Upper lobe of right lung (tissue), 1 donor: ENCODE measurements around the gene IFNAR1. TPM values are rescaled to one million over a fixed set of nuclear protein-coding genes. Genes with fewer than 3 reads are reported as not detected.

Experiments
- ATAC-seq: fragments of 200-7000 bp; cut with Tn5 transposase; one replicate; pipeline ENCODE4 v1.9.1; 2020; ENCODE audit warnings: mild to moderate bottlenecking, moderate library complexity
- DNase-seq: peaks from one replicate; pipeline ENCODE4 v3.0.0-alpha.2; 2020
- H3K27ac ChIP-seq: fragments of 200-600 bp; one replicate; pipeline ENCODE4 v1.8.0; 2022
- H3K27me3 ChIP-seq: fragments of 200-600 bp; one replicate; pipeline ENCODE4 v1.8.0; 2022; ENCODE audit warnings: mild to moderate bottlenecking
- H3K36me3 ChIP-seq: fragments of 200-600 bp; one replicate; pipeline ENCODE4 v1.8.0; 2022
- H3K4me1 ChIP-seq: fragments of 200-600 bp; one replicate; pipeline ENCODE4 v1.8.0; 2022
- H3K4me3 ChIP-seq: fragments of 200-600 bp; one replicate; pipeline ENCODE4 v1.8.0; 2022; ENCODE audit warnings: mild to moderate bottlenecking
- H3K9me3 ChIP-seq: fragments of 200-600 bp; one replicate; pipeline ENCODE4 v1.8.0; 2022
- intact Hi-C: fragments of 100-400 bp; cut with DNase I; formaldehyde crosslinking; loops from one replicate; pipeline ENCODE4 v1.11.0; 2022
- total RNA-seq: library from RNA; stranded (reverse); fragmentation: NEBNext Ultra II Directional; extraction: Animal tissue kit (Norgen Biotek cat#: 25700); gene quantifications from one replicate; pipeline ENCODE4 v1.2.1, GENCODE V29; 2021
- TF ChIP-seq, protein P1 (sequence below): fragments of 200-600 bp; IDR thresholded peaks from one replicate; pipeline ENCODE4 v1.8.0; 2022; ENCODE audit warnings: antibody characterized with exemption
- donor health status: DM: no; HTN: yes; CAD: no; lungs with severe emphysema.

The IFNAR1 gene
- total RNA-seq, 1 donor from 2014 or later = 72.1 TPM

DNA sequence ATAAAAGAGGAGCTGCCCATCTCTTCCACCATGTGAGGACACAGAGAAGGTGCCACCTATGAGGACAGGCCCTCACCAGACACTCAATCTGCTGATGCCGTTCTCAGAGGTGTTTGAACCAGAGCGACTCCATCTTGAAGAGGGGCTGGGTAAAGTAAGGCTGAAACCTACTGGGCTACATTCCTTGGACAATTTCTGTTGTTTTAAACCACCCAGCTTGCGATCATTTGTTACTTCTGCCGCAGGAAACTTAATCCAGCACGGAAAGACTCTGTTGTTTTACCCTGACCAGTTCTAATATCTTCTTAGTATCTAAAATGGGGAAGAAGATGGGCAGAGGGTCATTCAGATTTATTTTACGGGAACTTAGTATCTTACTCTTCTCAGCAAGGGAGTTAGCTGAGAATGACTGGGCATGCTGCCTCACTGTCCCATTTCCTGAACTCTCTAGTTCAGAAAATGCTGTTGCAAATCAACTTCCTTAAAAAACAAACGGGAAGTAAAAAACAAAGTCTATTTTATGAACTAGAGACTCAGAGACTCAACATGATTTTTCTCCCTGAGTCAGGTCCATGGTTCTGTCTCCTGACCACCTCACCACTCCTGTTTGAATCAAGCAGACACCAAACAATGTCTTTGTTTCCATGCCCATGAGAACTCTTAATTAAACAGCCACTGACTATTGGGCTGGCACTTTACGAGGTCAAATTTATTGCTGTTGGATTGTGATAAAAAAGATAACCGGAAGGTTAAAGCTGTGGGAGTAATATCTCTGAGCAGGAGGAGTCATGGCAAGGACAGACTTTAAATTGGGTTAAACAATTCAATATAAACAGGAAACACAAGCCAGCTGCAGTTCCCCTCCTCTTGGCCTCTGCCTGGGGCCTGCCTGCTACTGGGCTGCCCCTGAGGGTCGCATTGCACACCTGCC is 23.8 kb upstream of the IFNAR1 start:
- intact Hi-C loops = no loop called here
- Histone ChIP-seq H3K27ac (peak overlapping the region; percentile 82), H3K4me3 (no peak overlapping the region), H3K36me3 (peaks cover 14% of the 10 kb centered on the region), H3K27me3 (no peaks in the 10 kb centered on the region), H3K4me1 (peaks cover 33% of the 10 kb centered on the region), H3K9me3 (no peaks in the 10 kb centered on the region)
- DNase-seq = no peak
- TF ChIP-seq, protein P1, sequence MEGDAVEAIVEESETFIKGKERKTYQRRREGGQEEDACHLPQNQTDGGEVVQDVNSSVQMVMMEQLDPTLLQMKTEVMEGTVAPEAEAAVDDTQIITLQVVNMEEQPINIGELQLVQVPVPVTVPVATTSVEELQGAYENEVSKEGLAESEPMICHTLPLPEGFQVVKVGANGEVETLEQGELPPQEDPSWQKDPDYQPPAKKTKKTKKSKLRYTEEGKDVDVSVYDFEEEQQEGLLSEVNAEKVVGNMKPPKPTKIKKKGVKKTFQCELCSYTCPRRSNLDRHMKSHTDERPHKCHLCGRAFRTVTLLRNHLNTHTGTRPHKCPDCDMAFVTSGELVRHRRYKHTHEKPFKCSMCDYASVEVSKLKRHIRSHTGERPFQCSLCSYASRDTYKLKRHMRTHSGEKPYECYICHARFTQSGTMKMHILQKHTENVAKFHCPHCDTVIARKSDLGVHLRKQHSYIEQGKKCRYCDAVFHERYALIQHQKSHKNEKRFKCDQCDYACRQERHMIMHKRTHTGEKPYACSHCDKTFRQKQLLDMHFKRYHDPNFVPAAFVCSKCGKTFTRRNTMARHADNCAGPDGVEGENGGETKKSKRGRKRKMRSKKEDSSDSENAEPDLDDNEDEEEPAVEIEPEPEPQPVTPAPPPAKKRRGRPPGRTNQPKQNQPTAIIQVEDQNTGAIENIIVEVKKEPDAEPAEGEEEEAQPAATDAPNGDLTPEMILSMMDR = no peak
- ATAC-seq = peak; percentile 79

- intact Hi-C loops = no loop called here
- no peak overlapping the region for H3K4me3 ChIP-seq
- H3K27me3 ChIP-seq = no peaks in the 10 kb centered on the region
- no peaks in the 10 kb centered on the region for H3K9me3 ChIP-seq
- TF ChIP-seq, protein P1 = no peak
- peaks cover 7% of the 10 kb centered on the region for H3K36me3 ChIP-seq
- H3K4me1 ChIP-seq = peaks cover 33% of the 10 kb centered on the region
- H3K27ac ChIP-seq = peak overlapping the region; percentile 82
- DNase-seq (no peak), ATAC-seq (no peak)
These were observed 23.2 kb upstream of the IFNAR1 start for GRCh38 chr21:33301632-33302002.

DNA sequence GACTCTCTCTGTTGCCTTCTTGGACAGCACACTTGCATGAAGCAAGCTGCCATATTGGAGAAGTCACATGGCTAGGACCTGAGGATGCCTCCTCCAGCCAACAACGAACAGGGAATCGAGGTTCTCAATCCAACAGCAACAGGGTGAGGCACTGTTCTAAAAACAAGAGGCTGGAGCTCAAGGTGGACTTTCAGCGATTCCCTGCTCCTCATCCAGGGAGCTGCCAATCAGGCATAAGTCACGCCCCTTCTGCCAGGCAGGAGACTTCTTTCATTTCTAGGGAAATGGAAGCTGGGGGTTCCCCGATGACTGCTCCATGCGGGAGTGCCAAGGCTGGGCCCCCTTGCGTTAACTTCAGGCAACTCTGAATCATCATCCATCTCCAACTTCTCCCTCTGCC is 22.7 kb upstream of the IFNAR1 start:
- intact Hi-C loops = no loop called here
- no peak for DNase-seq
- Histone ChIP-seq H3K4me1 (peaks cover 33% of the 10 kb centered on the region), H3K36me3 (peaks cover 3% of the 10 kb centered on the region), H3K27ac (peak overlapping the region; percentile 82), H3K27me3 (no peaks in the 10 kb centered on the region), H3K4me3 (no peak overlapping the region), H3K9me3 (no peaks in the 10 kb centered on the region)
- TF ChIP-seq, protein P1 = no peak
- ATAC-seq = peak; percentile 10

DNA sequence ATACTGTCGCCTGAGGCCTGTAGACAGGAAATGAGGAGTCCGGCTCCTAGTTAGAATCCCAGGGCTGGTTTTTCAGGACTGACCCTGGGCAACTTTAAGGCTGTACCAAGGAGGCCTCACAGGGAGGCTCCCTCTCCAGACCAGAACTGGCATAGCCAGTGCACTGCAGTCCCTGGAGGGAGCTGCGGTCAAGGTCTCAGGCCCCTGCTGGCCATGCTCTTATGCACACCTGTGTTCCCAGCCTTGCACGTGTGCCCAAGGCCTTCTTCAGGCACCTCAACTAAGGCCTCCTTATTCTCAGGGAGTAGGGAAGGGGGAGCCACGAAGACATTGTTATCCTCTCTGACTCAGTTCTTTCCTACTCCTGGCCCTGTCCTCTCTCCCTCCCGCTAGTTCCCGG is 22.0 kb upstream of the IFNAR1 start:
- Histone ChIP-seq H3K27me3 (no peaks in the 10 kb centered on the region), H3K36me3 (no peaks in the 10 kb centered on the region), H3K4me1 (peaks cover 33% of the 10 kb centered on the region), H3K9me3 (no peaks in the 10 kb centered on the region), H3K27ac (peak overlapping the region; percentile 82), H3K4me3 (no peak overlapping the region)
- intact Hi-C loops = no loop called here
- DNase-seq = no peak
- TF ChIP-seq, protein P1 = no peak
- no peak for ATAC-seq

DNA sequence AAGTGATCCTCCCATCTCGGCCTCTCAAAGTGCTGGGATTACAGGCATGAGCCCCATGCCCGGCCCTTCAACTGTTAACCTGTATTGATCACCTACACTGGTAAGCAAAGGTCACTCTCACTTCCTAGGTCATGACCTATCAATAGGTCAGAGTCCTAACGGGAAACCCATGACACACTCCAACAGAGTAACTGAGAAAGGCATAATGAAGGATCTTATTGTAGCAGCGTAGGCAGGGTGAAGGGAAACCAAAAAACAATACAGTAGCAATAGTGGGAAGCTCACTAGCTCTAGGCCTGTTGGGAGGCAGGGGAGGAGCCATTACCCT is 19.5 kb upstream of the IFNAR1 start:
- Histone ChIP-seq H3K36me3 (no peaks in the 10 kb centered on the region), H3K27me3 (no peaks in the 10 kb centered on the region), H3K4me3 (no peak overlapping the region), H3K9me3 (no peaks in the 10 kb centered on the region), H3K4me1 (peaks cover 21% of the 10 kb centered on the region), H3K27ac (no peak overlapping the region)
- DNase-seq = no peak
- ATAC-seq = no peak
- intact Hi-C loops = no loop called here
- TF ChIP-seq, protein P1 = no peak
